ENCODE data around the gene SUN2.

GRCh38 chr22:38793317-38793716 is 37.5 kb upstream of the SUN2 start:
- TF ChIP-seq, protein P1, sequence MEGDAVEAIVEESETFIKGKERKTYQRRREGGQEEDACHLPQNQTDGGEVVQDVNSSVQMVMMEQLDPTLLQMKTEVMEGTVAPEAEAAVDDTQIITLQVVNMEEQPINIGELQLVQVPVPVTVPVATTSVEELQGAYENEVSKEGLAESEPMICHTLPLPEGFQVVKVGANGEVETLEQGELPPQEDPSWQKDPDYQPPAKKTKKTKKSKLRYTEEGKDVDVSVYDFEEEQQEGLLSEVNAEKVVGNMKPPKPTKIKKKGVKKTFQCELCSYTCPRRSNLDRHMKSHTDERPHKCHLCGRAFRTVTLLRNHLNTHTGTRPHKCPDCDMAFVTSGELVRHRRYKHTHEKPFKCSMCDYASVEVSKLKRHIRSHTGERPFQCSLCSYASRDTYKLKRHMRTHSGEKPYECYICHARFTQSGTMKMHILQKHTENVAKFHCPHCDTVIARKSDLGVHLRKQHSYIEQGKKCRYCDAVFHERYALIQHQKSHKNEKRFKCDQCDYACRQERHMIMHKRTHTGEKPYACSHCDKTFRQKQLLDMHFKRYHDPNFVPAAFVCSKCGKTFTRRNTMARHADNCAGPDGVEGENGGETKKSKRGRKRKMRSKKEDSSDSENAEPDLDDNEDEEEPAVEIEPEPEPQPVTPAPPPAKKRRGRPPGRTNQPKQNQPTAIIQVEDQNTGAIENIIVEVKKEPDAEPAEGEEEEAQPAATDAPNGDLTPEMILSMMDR (IDR thresholded peaks at IDR 0.05 in 4 of 5, conservative IDR thresholded peaks at IDR 0.05 in 1 of 5) = no peak
- TF ChIP-seq POLR2A (IDR thresholded peaks at IDR 0.05) = no peak

Data from gastrocnemius medialis (tissue), 4 donors.